Measurements from ENCODE around the gene ARHGAP26.

The ARHGAP26 gene

GRCh38 chr5:142816531-142817430, 46.6 kb downstream of the ARHGAP26 start:
- no peak for DNase-seq

- no peak for DNase-seq
These were observed 47.8 kb downstream of the ARHGAP26 start for GRCh38 chr5:142817949-142818431.

- no peak for DNase-seq
These were observed 49.1 kb downstream of the ARHGAP26 start for GRCh38 chr5:142819292-142819691.

- no peak for DNase-seq
These were observed 49.6 kb downstream of the ARHGAP26 start for GRCh38 chr5:142819825-142820224.

GRCh38 chr5:142820447-142820846, 50.3 kb downstream of the ARHGAP26 start:
- DNase-seq = no peak

- no peak for DNase-seq
These were observed 51.0 kb downstream of the ARHGAP26 start for GRCh38 chr5:142821034-142821732.

- DNase-seq = peak in 1 of 2 donors; percentile 25
These were observed 51.7 kb downstream of the ARHGAP26 start for GRCh38 chr5:142821733-142822487.

GRCh38 chr5:142823126-142823525, 52.9 kb downstream of the ARHGAP26 start:
- no peak for DNase-seq

- no peak for DNase-seq
These were observed 53.6 kb downstream of the ARHGAP26 start for GRCh38 chr5:142823806-142824205.

- DNase-seq = no peak
These were observed 54.2 kb downstream of the ARHGAP26 start for GRCh38 chr5:142824391-142824790.

GRCh38 chr5:142825378-142826089, 55.4 kb downstream of the ARHGAP26 start:
- no peak for DNase-seq

GRCh38 chr5:142826093-142826492, 55.9 kb downstream of the ARHGAP26 start:
- DNase-seq = no peak

- DNase-seq = peak in 1 of 2 donors; percentile 22
These were observed 56.7 kb downstream of the ARHGAP26 start for GRCh38 chr5:142826741-142827492.

GRCh38 chr5:142827934-142828576, 57.9 kb downstream of the ARHGAP26 start:
- no peak for DNase-seq

GRCh38 chr5:142828797-142829535, 58.8 kb downstream of the ARHGAP26 start:
- DNase-seq = no peak

- DNase-seq = no peak
These were observed 59.6 kb downstream of the ARHGAP26 start for GRCh38 chr5:142829801-142830220.

- DNase-seq = no peak
These were observed 60.2 kb downstream of the ARHGAP26 start for GRCh38 chr5:142830241-142831008.

- no peak for DNase-seq
These were observed 60.8 kb downstream of the ARHGAP26 start for GRCh38 chr5:142831009-142831383.

GRCh38 chr5:142832263-142832662, 62.1 kb downstream of the ARHGAP26 start:
- no peak for DNase-seq
